Stimulated activated CD4-positive, alpha-beta T cell treated with anti-CD3 and anti-CD28 coated beads, Interleukin-2, amount 100 ng/mL, for 24 hours (primary cell): ENCODE measurements around the gene WFDC8.
"Not testable (repeated sequence)": the region's sequence is repeated elsewhere in the genome, so short reads cannot be mapped to it uniquely, and the experiment has no call there.

Source experiments
- DNase-seq, 2 donors: peaks; one replicate each; pipeline ENCODE4 v3.0.0-alpha.2; 2020

Gene WFDC8

DNA sequence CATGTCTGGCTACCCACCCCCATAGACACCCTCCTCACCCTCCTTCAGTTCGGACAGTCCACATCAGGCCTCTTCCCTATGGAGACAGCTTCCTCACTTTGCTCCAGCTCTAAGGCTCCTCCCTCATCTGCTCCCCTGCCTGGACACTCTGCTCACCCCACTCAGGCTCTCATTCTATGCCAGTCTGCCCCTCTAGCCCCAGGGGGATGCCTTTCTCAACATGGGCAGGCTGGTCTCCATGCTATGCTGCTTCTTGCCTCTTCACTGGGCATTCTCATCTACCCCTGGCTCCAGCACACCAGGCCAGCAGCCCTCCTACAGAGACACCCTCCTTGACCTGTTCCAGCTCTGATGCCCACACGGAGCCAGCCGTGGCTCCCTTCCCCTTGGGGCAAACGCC, at the start of gene WFDC8:
TSS of gene WFDC8 (minus strand) at position 101 of the 400 bp plus-strand sequence. CDS start at position 64, 37 bp downstream.
- DNase-seq: no peak

DNA sequence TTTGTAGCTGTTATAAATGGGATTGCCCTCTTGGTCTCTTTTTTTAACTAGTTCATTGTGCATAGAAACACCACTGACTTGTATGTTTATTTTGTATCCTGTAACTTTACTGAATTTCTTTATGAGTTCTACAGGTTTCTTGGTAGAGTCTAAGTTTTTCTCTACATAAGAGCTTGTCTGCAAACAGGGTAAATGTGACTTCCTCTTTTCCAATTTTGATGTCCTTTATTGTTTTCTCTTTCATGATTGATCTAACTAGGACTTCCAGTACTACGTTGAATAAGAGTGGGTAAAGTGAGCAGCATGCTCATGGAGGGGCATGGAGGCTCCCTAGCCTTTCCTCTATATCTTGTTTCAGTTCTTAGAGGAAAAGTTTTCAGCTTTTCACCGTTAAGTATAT, 47.5 kb upstream of the WFDC8 start:
- DNase-seq: no peak

GRCh38 chr20:45621593-45621992, 42.5 kb upstream of the WFDC8 start:
- DNase-seq: no peak

DNA sequence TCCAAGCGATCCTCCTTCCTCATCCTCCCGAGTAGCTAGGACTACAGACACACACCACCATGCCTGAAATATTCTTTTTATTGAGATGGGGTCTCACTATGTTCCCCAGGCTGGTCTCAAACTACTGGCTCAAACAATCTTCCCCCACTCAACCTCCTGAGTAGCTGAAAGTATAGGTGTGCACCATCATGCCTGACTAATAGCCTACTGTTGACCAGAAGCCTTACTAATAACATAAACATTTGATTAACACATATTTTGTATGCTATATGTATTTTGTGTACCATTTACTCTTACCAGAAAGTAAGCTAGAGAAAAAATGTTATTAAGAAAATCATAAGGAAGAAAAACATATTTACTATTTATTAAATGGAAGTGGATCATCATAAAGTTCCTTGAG, 38.5 kb upstream of the WFDC8 start:
- no peak for DNase-seq

DNA sequence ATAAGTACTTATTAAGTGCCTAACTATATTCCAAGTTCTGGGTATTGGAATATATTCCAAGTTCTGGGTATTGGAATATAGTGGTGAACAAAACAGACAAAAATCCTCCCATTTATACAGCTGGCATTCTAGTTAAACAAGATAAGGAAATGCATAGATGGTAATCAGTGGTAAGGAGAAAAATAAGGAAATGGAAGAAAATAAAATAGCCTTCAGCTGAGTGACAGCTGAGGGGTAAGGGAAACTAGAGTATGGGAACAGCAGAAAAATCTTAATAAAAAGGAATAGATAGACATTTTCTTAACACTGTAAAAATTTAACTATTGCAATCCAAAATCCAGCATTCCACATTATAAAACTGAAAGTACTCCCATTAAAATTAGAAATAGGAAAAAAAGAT, 33.2 kb upstream of the WFDC8 start:
- no peak for DNase-seq

- peak; percentile 54 to 68 for DNase-seq
Measured at GRCh38 chr20:45611054-45611453, 32.0 kb upstream of the WFDC8 start.

- DNase-seq: no peak
Measured at GRCh38 chr20:45607810-45608209, 28.7 kb upstream of the WFDC8 start.

DNA sequence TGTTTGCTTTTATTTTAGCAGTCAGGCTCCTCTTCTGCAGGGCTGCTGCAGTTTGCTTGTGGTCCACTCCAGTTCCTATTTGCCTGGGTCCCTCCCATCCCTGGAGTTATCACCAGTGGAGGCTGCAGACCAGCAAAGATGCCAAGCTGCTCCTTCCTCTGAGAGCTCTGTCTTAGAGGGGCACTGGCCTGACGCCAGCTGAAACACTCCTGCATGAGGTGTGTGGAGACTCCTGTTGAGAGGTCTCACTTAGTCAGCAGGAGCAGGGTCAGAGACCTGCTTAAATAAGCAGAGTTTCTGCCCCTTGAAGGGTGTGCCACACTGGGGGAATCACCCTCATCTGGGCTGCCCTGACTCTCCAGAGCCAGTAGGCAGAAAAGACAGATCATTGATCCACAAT, 16.2 kb upstream of the WFDC8 start:
- DNase-seq: no peak

DNA sequence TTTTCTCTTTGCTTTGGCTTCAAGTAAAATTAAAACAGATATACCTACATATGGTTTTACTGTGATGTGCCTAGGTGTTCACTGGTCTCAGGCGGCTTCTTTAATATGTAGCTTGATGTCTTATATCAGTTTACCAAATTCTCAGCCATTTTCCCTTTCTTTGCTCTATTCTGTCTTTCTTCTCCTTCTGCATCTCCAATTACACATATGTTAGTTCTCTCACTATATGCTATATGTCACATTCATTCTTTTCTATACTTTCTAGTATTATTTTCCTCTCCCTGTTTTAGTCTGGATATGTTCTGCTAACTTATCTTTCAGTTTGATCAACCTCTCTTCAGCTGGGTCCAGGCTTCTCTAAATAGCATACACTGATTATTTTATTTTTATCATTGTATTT, 14.4 kb upstream of the WFDC8 start:
- no peak for DNase-seq

- DNase-seq: peak; percentile 2 to 19
Measured at GRCh38 chr20:45592574-45593189, 13.6 kb upstream of the WFDC8 start.

- no peak for DNase-seq
Measured at GRCh38 chr20:45589725-45590124, 10.6 kb upstream of the WFDC8 start.

DNA sequence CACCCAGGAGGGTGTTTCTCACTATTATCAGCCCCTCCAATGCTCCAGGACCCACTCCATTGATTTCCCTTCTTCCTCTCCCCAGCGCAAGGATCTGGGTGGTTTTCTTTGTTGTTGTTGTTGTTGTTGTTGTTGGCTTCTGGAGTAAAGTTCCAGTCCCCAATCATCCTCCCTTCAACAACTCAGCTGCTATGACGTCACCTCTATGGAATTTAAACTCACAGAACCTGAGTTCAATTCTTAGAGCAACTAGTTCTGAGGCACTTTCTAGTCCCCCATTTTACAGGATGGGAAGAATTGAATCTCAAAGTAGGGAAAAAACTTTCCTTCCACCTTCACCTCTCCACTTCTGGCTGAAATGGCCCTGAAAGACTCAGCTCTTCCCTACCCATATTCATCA, 9.7 kb upstream of the WFDC8 start:
- DNase-seq: no peak

DNA sequence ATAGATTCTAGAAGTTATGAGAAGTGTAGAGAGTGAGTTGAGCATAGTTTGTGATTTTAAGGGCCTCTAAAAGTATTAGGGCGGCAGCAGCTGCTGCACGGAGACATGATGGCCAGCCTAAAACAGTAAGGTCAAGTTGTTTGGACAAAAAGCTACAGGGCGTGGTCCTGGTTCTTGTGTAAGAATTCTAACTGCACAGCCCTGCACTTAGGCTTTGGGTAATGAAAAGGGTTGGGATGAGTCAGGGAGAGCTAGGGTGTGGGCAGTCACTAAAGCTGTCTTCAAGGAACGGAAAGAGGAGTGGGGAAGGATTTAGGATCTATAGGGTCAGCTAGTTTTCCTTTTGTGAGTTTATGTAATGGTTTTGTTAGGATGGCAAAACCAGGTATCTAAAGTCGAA, 6.9 kb upstream of the WFDC8 start:
- DNase-seq: not testable (repeated sequence)

DNA sequence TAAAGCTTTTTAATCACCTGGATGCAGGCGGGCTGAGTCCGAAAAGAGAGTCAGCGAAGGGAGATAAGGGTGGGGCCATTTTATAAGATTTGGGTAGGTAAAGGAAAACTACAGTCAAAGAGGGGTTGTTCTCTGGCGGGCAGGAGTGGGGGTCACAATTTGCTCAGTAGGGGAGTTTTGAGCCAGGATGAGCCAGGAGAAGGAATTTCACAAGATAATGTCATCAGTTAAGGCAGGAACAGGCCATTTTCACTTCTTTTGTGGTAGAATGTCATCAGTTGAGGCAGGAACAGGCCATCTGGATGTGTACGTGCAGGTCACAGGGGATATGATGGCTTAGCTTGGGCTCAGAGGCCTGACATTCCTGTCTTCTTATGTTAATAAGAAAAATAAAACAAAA, 5.2 kb upstream of the WFDC8 start:
- DNase-seq: not testable (repeated sequence)

DNA sequence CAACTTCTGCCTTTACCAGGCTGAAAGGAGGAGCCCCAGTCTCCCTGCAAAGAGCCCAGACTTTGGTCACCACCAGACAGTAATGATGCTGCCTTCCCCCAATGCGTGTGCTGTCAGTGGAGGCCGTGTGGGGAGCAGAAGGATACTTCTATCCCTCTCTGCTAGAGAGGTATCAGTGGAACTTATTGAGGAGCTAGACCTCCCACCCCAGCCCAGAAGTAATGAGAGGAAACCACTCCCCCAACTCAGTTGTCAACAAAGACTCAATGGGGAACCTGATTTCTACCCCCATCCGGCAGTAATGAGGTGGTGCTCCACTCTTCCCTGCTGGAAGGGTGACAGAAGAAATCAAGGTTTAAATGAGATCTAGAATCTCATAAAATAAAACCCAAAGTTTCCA, 4.4 kb upstream of the WFDC8 start:
- no peak for DNase-seq

DNA sequence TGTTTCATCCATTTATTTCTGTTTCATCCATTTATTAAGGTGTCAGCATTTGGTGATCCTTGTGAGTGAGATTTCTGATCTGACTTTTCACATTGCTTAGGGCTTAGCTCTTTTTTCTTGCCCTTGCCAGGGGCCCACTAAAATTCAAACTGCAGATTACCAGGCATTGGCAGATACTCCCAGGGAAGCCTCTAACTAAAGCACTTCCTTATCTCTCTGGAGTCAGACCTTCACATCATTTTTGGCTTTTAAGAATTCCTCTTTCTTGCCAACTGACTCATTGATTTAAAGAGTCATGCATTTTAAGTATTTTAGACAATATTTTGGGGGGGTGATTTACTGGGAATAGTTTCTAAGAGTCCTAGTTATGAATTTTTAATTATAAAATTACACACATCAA, 2.6 kb upstream of the WFDC8 start:
- no peak for DNase-seq

GRCh38 chr20:45578231-45578630, 853 bp downstream of the WFDC8 start:
- DNase-seq: no peak

DNA sequence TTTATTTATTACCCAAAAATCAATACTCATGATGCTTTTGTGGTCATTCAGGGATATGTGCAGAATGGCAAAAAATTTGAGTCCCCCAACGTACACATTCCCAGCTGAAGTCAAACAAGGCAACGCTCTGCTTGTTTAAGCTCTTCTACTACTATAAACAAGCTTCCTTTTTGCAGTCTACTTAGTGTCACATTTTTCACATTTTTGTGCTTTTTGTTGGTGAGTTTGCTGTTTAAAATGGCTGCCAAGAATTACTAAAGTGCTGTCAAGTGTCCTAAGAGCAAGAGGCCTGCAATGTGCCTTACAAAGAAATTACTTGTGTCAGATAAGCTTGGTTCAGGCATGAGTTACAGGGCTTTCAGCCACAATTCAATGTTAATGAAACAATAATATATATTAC, 2.1 kb downstream of the WFDC8 start:
- no peak for DNase-seq

DNA sequence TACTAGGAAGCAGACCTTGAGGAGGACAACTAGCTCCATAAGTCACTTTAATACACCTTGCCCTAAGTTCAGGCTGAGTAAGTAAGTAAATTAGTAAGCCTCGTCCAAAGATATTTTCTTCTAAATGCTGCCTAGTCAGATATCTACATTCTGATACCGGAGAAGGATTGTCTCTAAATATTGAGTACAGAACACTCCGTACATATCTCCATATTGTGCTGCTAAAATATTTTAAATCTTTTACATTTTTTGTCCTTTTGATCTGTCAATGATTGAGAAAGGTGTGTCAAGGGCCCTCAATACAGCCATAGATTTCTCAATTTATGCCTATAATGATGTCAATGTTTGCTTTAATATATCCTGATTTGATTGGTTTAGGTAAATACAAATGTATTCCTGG, 3.2 kb downstream of the WFDC8 start:
- no peak for DNase-seq

GRCh38 chr20:45569650-45570049, 9.4 kb downstream of the WFDC8 start:
- DNase-seq: not testable (repeated sequence)

- no peak for DNase-seq
Measured at GRCh38 chr20:45564760-45565276, 14.3 kb downstream of the WFDC8 start.

GRCh38 chr20:45555198-45555597, 23.9 kb downstream of the WFDC8 start:
- no peak for DNase-seq

DNA sequence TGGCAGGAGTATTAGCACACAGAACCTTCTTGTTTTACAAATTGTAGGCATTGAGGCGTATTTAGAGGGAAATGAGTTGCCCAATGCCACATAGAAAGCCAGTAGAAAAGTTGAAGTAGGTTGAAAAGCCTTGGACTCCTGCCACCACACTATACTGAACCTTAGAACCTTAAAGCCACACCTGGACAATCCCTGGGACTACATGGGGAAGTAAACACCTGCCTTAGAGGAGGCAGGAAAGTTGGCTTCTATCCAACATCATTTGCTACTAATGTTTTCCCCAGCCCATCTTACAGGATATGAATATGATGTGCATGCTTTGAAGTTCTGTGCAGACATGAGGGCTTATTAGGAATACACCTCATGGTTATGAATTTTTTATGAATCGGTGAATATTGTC, 26.6 kb downstream of the WFDC8 start:
- DNase-seq: no peak

DNA sequence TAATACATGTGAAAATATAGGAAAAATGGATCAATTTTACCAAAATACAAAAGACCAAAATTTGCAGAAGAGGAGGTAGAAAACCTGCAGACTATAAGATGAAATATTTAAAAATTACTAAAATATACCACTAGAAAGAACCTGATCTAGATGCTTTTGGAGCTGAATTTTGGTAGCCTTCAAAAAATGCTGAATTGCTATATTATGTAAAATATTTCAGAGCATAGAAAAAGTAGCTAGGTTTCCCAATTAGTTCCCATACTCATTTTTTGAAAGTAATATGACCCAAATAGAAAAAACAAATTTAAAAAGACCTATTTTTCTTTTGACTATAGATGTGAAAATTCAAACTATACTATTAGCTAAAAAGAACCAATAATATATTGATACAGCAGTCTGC, 28.3 kb downstream of the WFDC8 start:
- DNase-seq: no peak

DNA sequence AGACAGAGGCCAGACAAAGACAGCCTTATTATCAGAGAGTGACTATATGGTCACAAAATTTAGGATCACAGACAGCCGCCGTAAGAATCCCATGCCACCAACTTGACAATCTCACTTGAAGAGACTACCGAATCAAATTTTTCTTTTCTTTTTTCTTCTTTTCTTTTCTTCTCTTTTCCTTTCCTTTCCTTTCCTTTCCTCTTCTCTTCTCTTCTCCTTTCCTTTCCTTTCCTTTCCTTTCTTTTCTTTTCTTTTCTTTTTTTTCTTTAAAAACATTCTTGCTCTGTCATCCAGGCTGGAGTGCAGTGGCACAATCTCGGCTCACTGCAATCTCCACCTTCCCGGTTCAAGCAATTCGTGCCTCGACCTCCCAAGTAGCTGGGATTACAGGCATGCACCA, 30.7 kb downstream of the WFDC8 start:
- DNase-seq: no peak
